Duodenal mucosa (tissue), 2 donors: Measurements from ENCODE around the gene DPP10.

ENCODE experiments used
- H3K27ac ChIP-seq: one replicate; pipeline ENCODE4 v1.7.0; 2013; ENCODE audit warnings: low read depth, low read length
- H3K27me3 ChIP-seq, 2 donors: one replicate each; pipeline ENCODE4 v1.7.0; 2013; ENCODE audit warnings: low read length in 2 of 2, control low read depth in 1 of 2; ENCODE audit not compliant: insufficient read depth in 2 of 2, control insufficient read depth in 1 of 2
- H3K36me3 ChIP-seq, 2 donors: one replicate each; pipeline ENCODE4 v1.7.0; 2013; ENCODE audit warnings: low read length in 2 of 2, control low read depth in 1 of 2; ENCODE audit not compliant: insufficient read depth in 2 of 2, control insufficient read depth in 1 of 2
- H3K4me1 ChIP-seq, 2 donors: one replicate each; pipeline ENCODE4 v1.7.0; 2013; ENCODE audit warnings: low read length in 2 of 2, control low read depth in 1 of 2; ENCODE audit not compliant: insufficient read depth in 2 of 2, control insufficient read depth in 1 of 2
- H3K4me3 ChIP-seq, 2 donors: one replicate each; pipeline ENCODE4 v1.7.0; 2013; ENCODE audit warnings: low read length in 2 of 2, low read depth in 1 of 2
- H3K9ac ChIP-seq, 2 donors: one replicate each; pipeline ENCODE4 v1.7.0; 2013; ENCODE audit warnings: low read length in 2 of 2, low read depth in 1 of 2
- H3K9me3 ChIP-seq, 2 donors: one replicate each; pipeline ENCODE4 v1.7.0; 2013; ENCODE audit warnings: low read length in 2 of 2, control low read depth in 1 of 2; ENCODE audit not compliant: control insufficient read depth in 1 of 2

The DPP10 gene

GRCh38 chr2:115634578-115634977 is 1192.1 kb downstream of the DPP10 start:
- no peak overlapping the region for H3K9ac ChIP-seq
- H3K4me1 ChIP-seq: peaks cover 5 to 11% of the 10 kb centered on the region in 2 donors
- no peak overlapping the region for H3K4me3 ChIP-seq
- H3K27me3 ChIP-seq: no peaks in the 10 kb centered on the region
- no peaks in the 10 kb centered on the region for H3K36me3 ChIP-seq
- H3K9me3 ChIP-seq: peaks cover 0 to 11% of the 10 kb centered on the region in 2 donors
- H3K27ac ChIP-seq: no peak overlapping the region

- H3K9me3 ChIP-seq: peaks cover 0 to 6% of the 10 kb centered on the region in 2 donors
- no peak overlapping the region for H3K9ac ChIP-seq
- peak overlapping the region; percentile 45 to 48 for H3K4me3 ChIP-seq
- H3K36me3 ChIP-seq: no peaks in the 10 kb centered on the region
- H3K4me1 ChIP-seq: peaks cover 5 to 11% of the 10 kb centered on the region in 2 donors
- no peak overlapping the region for H3K27ac ChIP-seq
- H3K27me3 ChIP-seq: no peaks in the 10 kb centered on the region
These were observed 1193.0 kb downstream of the DPP10 start for GRCh38 chr2:115635430-115635829.

GRCh38 chr2:115649731-115650130 is 1207.3 kb downstream of the DPP10 start:
- H3K4me1 ChIP-seq: no peaks in the 10 kb centered on the region
- H3K27me3 ChIP-seq: no peaks in the 10 kb centered on the region
- H3K36me3 ChIP-seq: no peaks in the 10 kb centered on the region
- no peak overlapping the region for H3K27ac ChIP-seq
- H3K9ac ChIP-seq: no peak overlapping the region
- no peak overlapping the region for H3K4me3 ChIP-seq
- H3K9me3 ChIP-seq: peaks cover 0 to 14% of the 10 kb centered on the region in 2 donors

- Histone ChIP-seq H3K9ac (no peak overlapping the region), H3K4me1 (no peaks in the 10 kb centered on the region), H3K27ac (no peak overlapping the region), H3K9me3 (peaks cover 0 to 14% of the 10 kb centered on the region in 2 donors), H3K4me3 (no peak overlapping the region), H3K27me3 (no peaks in the 10 kb centered on the region), H3K36me3 (no peaks in the 10 kb centered on the region)
These were observed 1208.4 kb downstream of the DPP10 start for GRCh38 chr2:115650827-115651226.

GRCh38 chr2:115652652-115653051 is 1210.2 kb downstream of the DPP10 start:
- Histone ChIP-seq H3K36me3 (no peaks in the 10 kb centered on the region), H3K9me3 (peaks cover 0 to 4% of the 10 kb centered on the region in 2 donors), H3K9ac (no peak overlapping the region), H3K27ac (no peak overlapping the region), H3K27me3 (no peaks in the 10 kb centered on the region), H3K4me3 (no peak overlapping the region), H3K4me1 (no peaks in the 10 kb centered on the region)

GRCh38 chr2:115654362-115654761 is 1211.9 kb downstream of the DPP10 start:
- H3K9me3 ChIP-seq: no peaks in the 10 kb centered on the region
- H3K4me1 ChIP-seq: no peaks in the 10 kb centered on the region
- no peaks in the 10 kb centered on the region for H3K27me3 ChIP-seq
- H3K4me3 ChIP-seq: no peak overlapping the region
- H3K27ac ChIP-seq: no peak overlapping the region
- H3K36me3 ChIP-seq: no peaks in the 10 kb centered on the region
- no peak overlapping the region for H3K9ac ChIP-seq

- no peak overlapping the region for H3K4me3 ChIP-seq
- no peaks in the 10 kb centered on the region for H3K4me1 ChIP-seq
- no peaks in the 10 kb centered on the region for H3K36me3 ChIP-seq
- no peaks in the 10 kb centered on the region for H3K27me3 ChIP-seq
- peaks cover 7% of the 10 kb centered on the region in 2 donors for H3K9me3 ChIP-seq
- H3K27ac ChIP-seq: no peak overlapping the region
- no peak overlapping the region for H3K9ac ChIP-seq
These were observed 1235.7 kb downstream of the DPP10 start for GRCh38 chr2:115678129-115678528.

- Histone ChIP-seq H3K9ac (no peak overlapping the region), H3K9me3 (no peaks in the 10 kb centered on the region), H3K4me1 (no peaks in the 10 kb centered on the region), H3K27me3 (no peaks in the 10 kb centered on the region), H3K36me3 (no peaks in the 10 kb centered on the region), H3K27ac (no peak overlapping the region), H3K4me3 (no peak overlapping the region)
These were observed 1241.9 kb downstream of the DPP10 start for GRCh38 chr2:115684345-115684744.

- no peaks in the 10 kb centered on the region for H3K27me3 ChIP-seq
- H3K9me3 ChIP-seq: no peaks in the 10 kb centered on the region
- no peak overlapping the region for H3K27ac ChIP-seq
- no peaks in the 10 kb centered on the region for H3K4me1 ChIP-seq
- no peak overlapping the region for H3K4me3 ChIP-seq
- no peak overlapping the region for H3K9ac ChIP-seq
- no peaks in the 10 kb centered on the region for H3K36me3 ChIP-seq
These were observed 1249.0 kb downstream of the DPP10 start for GRCh38 chr2:115691409-115691808.

GRCh38 chr2:115694651-115695050 is 1252.2 kb downstream of the DPP10 start:
- Histone ChIP-seq H3K27ac (no peak overlapping the region), H3K9me3 (no peaks in the 10 kb centered on the region), H3K27me3 (no peaks in the 10 kb centered on the region), H3K4me3 (no peak overlapping the region), H3K4me1 (no peaks in the 10 kb centered on the region), H3K9ac (no peak overlapping the region), H3K36me3 (no peaks in the 10 kb centered on the region)

- H3K27ac ChIP-seq: no peak overlapping the region
- H3K9me3 ChIP-seq: no peaks in the 10 kb centered on the region
- H3K27me3 ChIP-seq: no peaks in the 10 kb centered on the region
- H3K4me1 ChIP-seq: no peaks in the 10 kb centered on the region
- no peaks in the 10 kb centered on the region for H3K36me3 ChIP-seq
- no peak overlapping the region for H3K4me3 ChIP-seq
- H3K9ac ChIP-seq: no peak overlapping the region
These were observed 1290.8 kb downstream of the DPP10 start for GRCh38 chr2:115733190-115733775.
